Adrenal gland (tissue), 12 donors: ENCODE data around the gene ACR. TPM values are rescaled to one million over a fixed set of nuclear protein-coding genes. Genes with fewer than 3 reads are reported as not detected.

Experiments used
- DNase-seq, 7 donors: peaks; one replicate each; pipeline ENCODE4 v3.0.0-alpha.2; 2019 to 2020
- H3K27ac ChIP-seq, 5 donors: fragments of 200-600 bp; sonication (generic) in 4 of 5; 1 replicate in 3 of 5; 2 replicates in 2 of 5; pipeline versions ENCODE4 v1.5.1 to v1.8.0; 2016 to 2020; ENCODE audit warnings: mild to moderate bottlenecking in 1 of 5
- H3K27me3 ChIP-seq: fragments of 200-600 bp; 2 replicates; pipeline ENCODE4 v1.8.0; 2021
- H3K36me3 ChIP-seq, 2 donors: fragments of 200-600 bp; replicated peaks in 1 of 2; 1 replicate in 1 of 2; 2 replicates in 1 of 2; pipeline versions ENCODE4 v1.5.1 to v1.8.0; 2018 to 2022
- H3K4me1 ChIP-seq, 2 donors: fragments of 200-600 bp; replicated peaks in 1 of 2; 1 replicate in 1 of 2; 2 replicates in 1 of 2; pipeline versions ENCODE4 v1.5.1 to v1.8.0; 2018 to 2021
- H3K4me3 ChIP-seq, 4 donors: fragments of 200-600 bp; sonication (generic) in 3 of 4; one replicate each; pipeline ENCODE4 v1.5.1; 2016 to 2018
- H3K9me3 ChIP-seq, 3 donors: fragments of 200-600 bp; sonication (generic) in 1 of 3; replicated peaks in 1 of 3; 1 replicate in 2 of 3; 2 replicates in 1 of 3; pipeline versions ENCODE4 v1.5.1 to v1.8.0; 2016 to 2021
- CTCF ChIP-seq, 6 experiments: fragments of 450-650 bp in 4 of 6; fragments of 200-600 bp in 2 of 6; sonication (generic) in 1 of 6; IDR thresholded peaks; 1 replicate in 5 of 6; 2 replicates in 1 of 6; pipeline versions ENCODE4 v1.5.1 to v1.8.0; 2016 to 2021; ENCODE audit warnings: antibody characterized with exemption in 6 of 6, mild to moderate bottlenecking in 2 of 6, moderate library complexity in 1 of 6
- POLR2A ChIP-seq, 2 donors: fragments of 450-650 bp; IDR thresholded peaks; one replicate each; pipeline ENCODE4 v1.6.1; 2017; ENCODE audit warnings: antibody characterized with exemption in 2 of 2, mild to moderate bottlenecking in 2 of 2, moderate library complexity in 1 of 2
- WGBS, 4 donors: extraction: QIAGEN DNeasy Blood & Tissue Kit in 2 of 4; methylation state at CpG; one replicate each; pipeline versions ENCODE4 v1.1.5 to v1.1.7; 2013 to 2017; 5-methylcytosine and 5-hydroxymethylcytosine counted together
- intact Hi-C, 2 donors: fragments of 100-400 bp; cut with DNase I; formaldehyde crosslinking; loops; one replicate each; pipeline versions ENCODE4 v1.14.1 to v1.15.0; 2022 to 2023
- polyA plus RNA-seq, 3 donors: library from polyadenylated mRNA; stranded (reverse); fragments of 200-250 nt in 2 of 3; fragments of 350-450 nt in 1 of 3; fragmentation: Illumina TruSeq in 1 of 3; extraction: RNeasy Lipid Tissue Mini Kit (QIAGEN cat#74804) in 1 of 3; gene quantifications; one replicate each; pipeline ENCODE4 v1.2.3, GENCODE V29; 2013 to 2014
- total RNA-seq, 9 donors: library from RNA; depleted of rRNA in 4 of 9; stranded (reverse); fragments of >200 nt in 4 of 9; fragments of 120-200 nt in 1 of 9; fragmentation: NEBNext Ultra II Directional in 1 of 9; extraction: Animal tissue kit (Norgen Biotek cat#: 25700) in 1 of 9; gene quantifications; one replicate each; pipeline versions ENCODE4 v1.1.0 to v1.2.4, GENCODE V29; 2013 to 2023
- donor health status: healthy with polysubstance abuse.
- donor health status: Bipolar disorder and iron deficiency.
- donor health status: DM: yes; HTN: yes; CAD: no.
- donor health status: DM: no; HTN: no; CAD: no.
- donor health status: DM: no; HTN: no; CAD: no.
- donor health status: DM: yes; HTN: yes; CAD: no.

The ACR gene
- total and polyA plus RNA-seq, 12 donors = 0.13 to 1.5 (median 0.53) TPM; not detected in 4

- no peaks in the 10 kb centered on the region for H3K9me3 ChIP-seq
- H3K4me3 ChIP-seq = peak overlapping the region in 1 of 4 donors; percentile 46
- peak in 1 of 7 donors; percentile 12 for DNase-seq
- TF ChIP-seq CTCF (IDR thresholded peaks at IDR 0.05) = peak in 5 of 6 experiments; percentile 9 to 30 (median 24)
- no peak for TF ChIP-seq POLR2A (IDR thresholded peaks at IDR 0.05)
- no peaks in the 10 kb centered on the region for H3K36me3 ChIP-seq
- no peak overlapping the region for H3K27ac ChIP-seq
- intact Hi-C loops = no loop called here
- H3K4me1 ChIP-seq = no peaks in the 10 kb centered on the region
- no peaks in the 10 kb centered on the region for H3K27me3 ChIP-seq
- 16 to 44% (median 20%) methylated on average over 13 to 52 of the region's 58 CpGs; no CpG with 5 or more reads in 1 of the 4 donors for WGBS, 4 donors
These were observed 41.0 kb upstream of the ACR start for GRCh38 chr22:50696799-50697561.

GRCh38 chr22:50697667-50698506 is 40.1 kb upstream of the ACR start:
- no peaks in the 10 kb centered on the region for H3K27me3 ChIP-seq
- H3K4me3 ChIP-seq = peak overlapping the region in 1 of 4 donors; percentile 46
- TF ChIP-seq CTCF (IDR thresholded peaks at IDR 0.05) (no peak), POLR2A (IDR thresholded peaks at IDR 0.05) (no peak)
- H3K36me3 ChIP-seq = no peaks in the 10 kb centered on the region
- intact Hi-C loops = no loop called here
- H3K4me1 ChIP-seq = no peaks in the 10 kb centered on the region
- WGBS, 4 donors = 26 to 90% (median 37%) methylated on average over 6 to 53 of the region's 54 CpGs
- H3K9me3 ChIP-seq = no peaks in the 10 kb centered on the region
- DNase-seq = peak in 1 of 7 donors; percentile 10
- no peak overlapping the region for H3K27ac ChIP-seq

- no peak overlapping the region for H3K4me3 ChIP-seq
These were observed 39.5 kb upstream of the ACR start for GRCh38 chr22:50698546-50698945.

More at GRCh38 chr22:50698546-50698945, 39.5 kb upstream of the ACR start:
- no peak for TF ChIP-seq POLR2A (IDR thresholded peaks at IDR 0.05)
- TF ChIP-seq CTCF (IDR thresholded peaks at IDR 0.05) = no peak
- H3K9me3 ChIP-seq = no peaks in the 10 kb centered on the region
- no peaks in the 10 kb centered on the region for H3K4me1 ChIP-seq
- H3K27me3 ChIP-seq = no peaks in the 10 kb centered on the region
- no peaks in the 10 kb centered on the region for H3K36me3 ChIP-seq
- 72 to 90% (median 79%) methylated on average over 4 to 12 of the region's 12 CpGs for WGBS, 4 donors
- H3K27ac ChIP-seq = no peak overlapping the region
- peak in 1 of 7 donors; percentile 7 for DNase-seq
- intact Hi-C loops = no loop called here
